Transverse colon (tissue), 4 donors: Measurements from ENCODE around the gene DLX3.

Source experiments
- POLR2AphosphoS5 ChIP-seq, 3 donors: sonication (generic); formaldehyde crosslinking; IDR thresholded peaks; one replicate each; pipeline ENCODE4 v1.6.1; 2016; ENCODE audit warnings: antibody characterized with exemption in 3 of 3
- TF ChIP-seq, protein P1 (sequence below), 5 experiments: fragments of 200-600 bp in 3 of 5; fragments of 450-650 bp in 2 of 5; sonication (generic) in 3 of 5; IDR thresholded peaks; 1 replicate in 2 of 5; 2 replicates in 3 of 5; pipeline ENCODE4 v1.5.1; 2016 to 2017; ENCODE audit warnings: antibody characterized with exemption in 5 of 5, inconsistent platforms in 3 of 5, mild to moderate bottlenecking in 2 of 5, moderate library complexity in 1 of 5

DNA sequence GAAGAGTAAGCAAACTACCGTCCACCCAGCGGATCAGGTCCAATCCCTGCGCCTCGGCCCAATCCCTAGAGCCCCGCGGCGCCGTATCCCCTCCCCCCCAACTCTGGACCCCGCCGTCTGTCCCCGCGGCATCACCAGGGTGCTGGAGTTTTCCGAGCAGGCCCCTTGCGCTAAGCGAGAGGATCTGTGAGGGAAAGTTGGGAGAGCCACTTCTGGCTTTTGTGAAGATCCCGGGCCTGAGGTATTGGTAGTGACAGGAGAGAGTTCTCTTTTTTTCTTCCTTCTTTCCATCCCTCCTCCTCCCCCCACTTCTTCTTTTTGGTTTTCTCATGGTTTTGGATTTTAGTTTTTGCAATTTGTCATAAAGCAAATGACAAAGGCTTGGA, 29.5 kb downstream of the DLX3 start:
- TF ChIP-seq, protein P1, sequence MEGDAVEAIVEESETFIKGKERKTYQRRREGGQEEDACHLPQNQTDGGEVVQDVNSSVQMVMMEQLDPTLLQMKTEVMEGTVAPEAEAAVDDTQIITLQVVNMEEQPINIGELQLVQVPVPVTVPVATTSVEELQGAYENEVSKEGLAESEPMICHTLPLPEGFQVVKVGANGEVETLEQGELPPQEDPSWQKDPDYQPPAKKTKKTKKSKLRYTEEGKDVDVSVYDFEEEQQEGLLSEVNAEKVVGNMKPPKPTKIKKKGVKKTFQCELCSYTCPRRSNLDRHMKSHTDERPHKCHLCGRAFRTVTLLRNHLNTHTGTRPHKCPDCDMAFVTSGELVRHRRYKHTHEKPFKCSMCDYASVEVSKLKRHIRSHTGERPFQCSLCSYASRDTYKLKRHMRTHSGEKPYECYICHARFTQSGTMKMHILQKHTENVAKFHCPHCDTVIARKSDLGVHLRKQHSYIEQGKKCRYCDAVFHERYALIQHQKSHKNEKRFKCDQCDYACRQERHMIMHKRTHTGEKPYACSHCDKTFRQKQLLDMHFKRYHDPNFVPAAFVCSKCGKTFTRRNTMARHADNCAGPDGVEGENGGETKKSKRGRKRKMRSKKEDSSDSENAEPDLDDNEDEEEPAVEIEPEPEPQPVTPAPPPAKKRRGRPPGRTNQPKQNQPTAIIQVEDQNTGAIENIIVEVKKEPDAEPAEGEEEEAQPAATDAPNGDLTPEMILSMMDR (IDR thresholded peaks at IDR 0.05) = no peak
- TF ChIP-seq POLR2AphosphoS5 (IDR thresholded peaks at IDR 0.05) = no peak
